Measurements from ENCODE around the gene NTN1.

The NTN1 gene

DNA sequence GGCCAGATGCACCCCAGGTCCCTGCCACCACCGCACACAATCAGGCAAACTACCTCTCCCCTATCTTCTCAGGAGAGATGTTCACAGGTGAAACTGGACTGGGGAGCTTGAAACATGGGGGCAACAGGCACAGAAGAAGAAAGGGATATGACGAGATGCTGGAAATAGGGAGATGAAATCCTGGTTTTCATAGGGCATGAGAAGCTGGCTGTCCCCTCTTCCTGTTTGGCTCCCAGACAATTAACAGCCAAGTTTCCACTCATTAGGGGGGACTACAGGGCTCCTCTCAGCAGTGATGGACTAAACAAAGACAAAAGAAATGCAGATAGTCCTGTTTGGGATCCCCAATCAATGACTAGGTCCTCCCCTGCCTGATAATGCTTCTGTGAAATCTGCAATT lies 266.0 kb downstream of the NTN1 start:
- no peak overlapping the region for H3K27ac Mint-ChIP-seq
- no peak for DNase-seq
- H3K9me3 Mint-ChIP-seq = no peaks in the 10 kb centered on the region
- no peak for ATAC-seq
- H3K4me1 Mint-ChIP-seq = peaks cover 46% of the 10 kb centered on the region
- H3K27me3 Mint-ChIP-seq = no peaks in the 10 kb centered on the region
- H3K4me3 Mint-ChIP-seq = no peak overlapping the region

DNA sequence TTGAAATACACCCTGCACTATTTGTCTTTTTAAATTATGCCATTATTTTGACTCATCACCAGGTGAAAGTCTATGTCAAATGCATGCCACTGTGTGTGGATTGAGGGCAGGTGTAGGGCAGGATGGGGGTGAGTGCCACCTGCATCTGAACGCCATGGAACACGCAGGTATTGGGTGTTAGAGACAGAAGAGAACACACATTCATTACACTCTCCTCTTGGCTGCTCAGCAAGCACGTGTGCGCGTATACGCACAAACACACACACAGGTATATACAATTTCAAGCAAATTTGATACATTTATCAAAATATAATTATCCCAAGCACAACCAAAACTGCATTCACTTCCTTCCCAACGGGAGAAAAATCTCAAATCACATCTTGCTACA lies 268.9 kb downstream of the NTN1 start:
- Mint-ChIP-seq H3K27ac (peak overlapping the region in 1 of 2 donors; percentile 83), H3K4me3 (peak overlapping the region; percentile 62 to 72), H3K4me1 (peaks cover 52% of the 10 kb centered on the region), H3K27me3 (no peaks in the 10 kb centered on the region), H3K9me3 (no peaks in the 10 kb centered on the region)
- ATAC-seq (no peak), DNase-seq (no peak)

DNA sequence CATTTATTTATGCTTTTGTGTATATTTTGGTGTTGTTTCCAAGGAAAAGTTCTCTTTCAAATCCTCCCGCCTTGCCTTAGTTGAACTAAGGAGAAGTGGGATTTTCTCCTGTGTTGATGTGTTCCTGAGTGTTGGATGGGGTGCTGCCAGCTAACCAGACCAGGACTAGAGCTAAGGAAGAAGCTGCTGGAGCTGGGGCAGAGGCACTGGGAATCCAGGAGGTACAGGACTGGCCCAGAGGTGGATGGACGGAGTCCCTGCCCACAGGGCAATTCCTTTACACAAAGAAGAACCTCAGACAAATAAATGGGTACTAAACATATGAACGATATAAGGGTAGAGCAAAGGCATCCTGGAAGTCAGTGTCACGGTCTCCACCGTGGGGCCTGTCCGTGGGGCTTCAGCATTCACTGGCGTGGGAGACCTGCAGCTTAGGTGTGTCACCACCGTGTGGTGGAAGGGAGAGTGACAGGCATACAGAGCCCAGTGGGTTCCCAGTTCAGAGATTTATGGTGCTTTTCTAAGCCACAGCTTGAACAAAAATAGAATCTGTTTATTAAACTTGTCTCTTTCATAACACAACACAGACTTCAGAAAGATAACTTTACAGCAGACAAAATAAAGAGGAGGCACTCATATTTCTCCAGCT lies 270.7 kb downstream of the NTN1 start:
- H3K27ac Mint-ChIP-seq = peak overlapping the region in 1 of 2 donors; percentile 68

DNA sequence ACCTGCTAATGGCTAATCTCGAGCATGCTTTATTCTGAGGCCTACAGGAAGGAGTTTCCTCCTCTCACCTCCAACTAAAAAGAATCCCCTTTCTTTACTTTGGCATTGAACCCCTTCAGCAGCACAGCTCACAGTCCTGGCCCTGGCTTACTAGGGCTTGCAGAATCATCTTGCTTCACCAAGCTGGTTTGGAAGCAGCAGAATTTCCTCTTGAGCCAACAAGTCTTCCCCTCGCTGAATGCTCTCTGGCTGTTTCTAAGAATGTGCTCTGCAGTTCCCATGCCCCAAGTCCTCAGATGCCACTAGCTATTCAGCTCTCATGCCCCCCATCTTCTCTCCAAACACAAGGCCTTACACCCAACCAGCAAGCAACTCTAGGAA lies 271.2 kb downstream of the NTN1 start:
- Mint-ChIP-seq H3K27ac (no peak overlapping the region), H3K4me3 (no peak overlapping the region), H3K27me3 (no peaks in the 10 kb centered on the region), H3K4me1 (peaks cover 41% of the 10 kb centered on the region), H3K9me3 (no peaks in the 10 kb centered on the region)
- DNase-seq (no peak), ATAC-seq (no peak)

More for the DNA sequence above, 270.7 kb downstream of the NTN1 start:
- Mint-ChIP-seq H3K9me3 (no peaks in the 10 kb centered on the region), H3K27me3 (no peaks in the 10 kb centered on the region), H3K4me3 (no peak overlapping the region), H3K4me1 (peaks cover 41% of the 10 kb centered on the region)
- ATAC-seq (peak; percentile 47), DNase-seq (peak; percentile 15 to 45)
